ENCODE measurements around the gene SKOR1. TPM values are rescaled to one million over a fixed set of nuclear protein-coding genes. Genes with fewer than 3 reads are reported as not detected.

SKOR1 gene
- total and polyA plus RNA-seq, 2 of the 13 experiments (the other 11 are each of a cell fraction or from before 2014, with no cell fraction given) = 0.09 to 0.11 TPM

DNA sequence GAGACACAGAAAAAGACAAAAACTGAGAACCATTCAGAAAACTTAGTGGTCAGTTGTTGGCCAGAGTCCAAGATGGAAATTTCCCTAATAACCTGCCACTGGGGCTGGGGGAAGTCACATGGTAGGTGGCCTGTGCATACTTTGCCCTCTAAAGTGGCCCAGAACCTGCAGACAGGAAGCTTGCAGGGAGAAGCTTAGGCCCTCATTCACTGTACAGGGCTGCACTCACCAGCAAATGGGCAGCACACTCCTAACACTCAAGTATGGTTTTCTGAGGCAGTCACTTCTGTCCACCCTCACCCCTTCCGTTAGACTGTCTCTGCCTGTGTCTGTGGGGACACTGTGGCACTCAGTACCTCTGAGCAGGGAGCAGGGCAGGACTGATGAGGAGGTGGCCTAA lies 29.0 kb downstream of the SKOR1 start (continued):
- no peak for TF ChIP-seq BCL3 (CRISPR knock-in tag; IDR thresholded peaks at IDR 0.05)
- TF ChIP-seq TRIM24 (CRISPR knock-in tag; IDR thresholded peaks at IDR 0.05) = no peak
- TF ChIP-seq TARDBP (CRISPR knock-in tag; IDR thresholded peaks at IDR 0.05) = peak; percentile 39; the same call in 1 of the 2 replicates
- TF ChIP-seq ZBTB46 (CRISPR knock-in tag; IDR thresholded peaks at IDR 0.05; ENCODE audit: borderline replicate concordance) = no peak
- TF ChIP-seq, protein P1, sequence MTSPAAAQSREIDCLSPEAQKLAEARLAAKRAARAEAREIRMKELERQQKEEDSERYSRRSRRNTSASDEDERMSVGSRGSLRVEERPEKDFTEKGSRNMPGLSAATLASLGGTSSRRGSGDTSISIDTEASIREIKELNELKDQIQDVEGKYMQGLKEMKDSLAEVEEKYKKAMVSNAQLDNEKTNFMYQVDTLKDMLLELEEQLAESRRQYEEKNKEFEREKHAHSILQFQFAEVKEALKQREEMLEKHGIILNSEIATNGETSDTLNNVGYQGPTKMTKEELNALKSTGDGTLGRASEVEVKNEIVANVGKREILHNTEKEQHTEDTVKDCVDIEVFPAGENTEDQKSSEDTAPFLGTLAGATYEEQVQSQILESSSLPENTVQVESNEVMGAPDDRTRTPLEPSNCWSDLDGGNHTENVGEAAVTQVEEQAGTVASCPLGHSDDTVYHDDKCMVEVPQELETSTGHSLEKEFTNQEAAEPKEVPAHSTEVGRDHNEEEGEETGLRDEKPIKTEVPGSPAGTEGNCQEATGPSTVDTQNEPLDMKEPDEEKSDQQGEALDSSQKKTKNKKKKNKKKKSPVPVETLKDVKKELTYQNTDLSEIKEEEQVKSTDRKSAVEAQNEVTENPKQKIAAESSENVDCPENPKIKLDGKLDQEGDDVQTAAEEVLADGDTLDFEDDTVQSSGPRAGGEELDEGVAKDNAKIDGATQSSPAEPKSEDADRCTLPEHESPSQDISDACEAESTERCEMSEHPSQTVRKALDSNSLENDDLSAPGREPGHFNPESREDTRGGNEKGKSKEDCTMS (CRISPR knock-in tag; conservative IDR thresholded peaks at IDR 0.05) = no peak
- TF ChIP-seq ZNF616 (CRISPR knock-in tag; IDR thresholded peaks at IDR 0.05; ENCODE audit: low read depth) = peak; percentile 94
- TF ChIP-seq ZNF207 (IDR thresholded peaks at IDR 0.05; ENCODE audit: borderline replicate concordance) = no peak
- TF ChIP-seq ZNF556 (CRISPR knock-in tag; IDR thresholded peaks at IDR 0.05; ENCODE audit: borderline replicate concordance) = no peak
- 0 out of 2 replicates have a peak, but pooled peaks have one; percentile 23 for TF ChIP-seq BCL6 (CRISPR knock-in tag; IDR thresholded peaks at IDR 0.05)
- TF ChIP-seq HDAC2 (CRISPR knock-in tag; IDR thresholded peaks at IDR 0.05) = peak; percentile 53; the same call in 1 of the 2 replicates
- no peak for TF ChIP-seq GABPA (IDR thresholded peaks at IDR 0.05; ENCODE audit: low read depth, low read length)
- TF ChIP-seq GABPA (CRISPR knock-in tag; IDR thresholded peaks at IDR 0.05; ENCODE audit: low read depth) = peak; percentile 35; the same call in 1 of the 2 replicates
- TF ChIP-seq ZNF644 (CRISPR knock-in tag; IDR thresholded peaks at IDR 0.05; ENCODE audit: low read depth) = 0 out of 2 replicates have a peak, but pooled peaks have one; percentile 34
- TF ChIP-seq ZNF709 (CRISPR knock-in tag; IDR thresholded peaks at IDR 0.05) = no peak
- TF ChIP-seq ZNF607 (CRISPR knock-in tag; IDR thresholded peaks at IDR 0.05; ENCODE audit: borderline replicate concordance) = no peak
- TF ChIP-seq, protein P2, sequence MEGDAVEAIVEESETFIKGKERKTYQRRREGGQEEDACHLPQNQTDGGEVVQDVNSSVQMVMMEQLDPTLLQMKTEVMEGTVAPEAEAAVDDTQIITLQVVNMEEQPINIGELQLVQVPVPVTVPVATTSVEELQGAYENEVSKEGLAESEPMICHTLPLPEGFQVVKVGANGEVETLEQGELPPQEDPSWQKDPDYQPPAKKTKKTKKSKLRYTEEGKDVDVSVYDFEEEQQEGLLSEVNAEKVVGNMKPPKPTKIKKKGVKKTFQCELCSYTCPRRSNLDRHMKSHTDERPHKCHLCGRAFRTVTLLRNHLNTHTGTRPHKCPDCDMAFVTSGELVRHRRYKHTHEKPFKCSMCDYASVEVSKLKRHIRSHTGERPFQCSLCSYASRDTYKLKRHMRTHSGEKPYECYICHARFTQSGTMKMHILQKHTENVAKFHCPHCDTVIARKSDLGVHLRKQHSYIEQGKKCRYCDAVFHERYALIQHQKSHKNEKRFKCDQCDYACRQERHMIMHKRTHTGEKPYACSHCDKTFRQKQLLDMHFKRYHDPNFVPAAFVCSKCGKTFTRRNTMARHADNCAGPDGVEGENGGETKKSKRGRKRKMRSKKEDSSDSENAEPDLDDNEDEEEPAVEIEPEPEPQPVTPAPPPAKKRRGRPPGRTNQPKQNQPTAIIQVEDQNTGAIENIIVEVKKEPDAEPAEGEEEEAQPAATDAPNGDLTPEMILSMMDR (CRISPR knock-in tag; IDR thresholded peaks at IDR 0.05) = no peak
- TF ChIP-seq THYN1 (CRISPR knock-in tag; IDR thresholded peaks at IDR 0.05; ENCODE audit: borderline replicate concordance, low read depth) = no peak

Data from HepG2 (cell line).